ENCODE results near the gene MEIKIN.

Gene MEIKIN

DNA sequence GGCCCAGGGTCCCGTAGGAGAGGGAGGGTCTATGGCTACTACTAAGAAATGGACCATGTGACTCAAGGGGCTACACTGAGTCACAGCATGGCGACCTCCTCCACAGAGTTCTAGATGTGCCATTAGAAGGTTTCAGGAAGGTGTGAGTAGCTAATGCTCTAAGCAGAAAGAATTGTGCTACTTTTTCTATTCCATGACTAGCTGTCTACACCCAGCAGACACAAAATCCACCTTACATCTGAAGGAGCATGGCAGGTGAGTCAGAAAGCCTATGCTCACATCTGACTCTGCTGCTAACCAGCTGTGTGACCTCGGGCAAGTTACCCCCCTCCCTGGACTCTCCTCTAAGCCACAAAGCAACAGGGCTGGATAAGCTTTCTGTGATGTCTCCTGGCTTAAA lies 14.4 kb upstream of the MEIKIN start:
- Histone ChIP-seq H3K4me3 (IDR thresholded peaks at IDR 0.05; ENCODE audit: insufficient read depth, low read depth, low read length) (no peak overlapping the region), H4K20me1 (ENCODE audit: insufficient read depth) (no peaks in the 10 kb centered on the region), H3K36me3 (ENCODE audit: insufficient read depth) (no peaks in the 10 kb centered on the region), H3K27ac (no peak overlapping the region), H3K9ac (no peak overlapping the region), H3K4me2 (no peak overlapping the region), H3K4me1 (ENCODE audit: low read depth, poor library complexity, severe bottlenecking) (no peaks in the 10 kb centered on the region), H3K79me2 (ENCODE audit: insufficient read depth, low read depth) (no peaks in the 10 kb centered on the region), H2AFZ (ENCODE audit: low read depth) (no peak overlapping the region), H3K27me3 (ENCODE audit: insufficient read depth, low read depth) (no peaks in the 10 kb centered on the region)
- TF ChIP-seq, protein P1, sequence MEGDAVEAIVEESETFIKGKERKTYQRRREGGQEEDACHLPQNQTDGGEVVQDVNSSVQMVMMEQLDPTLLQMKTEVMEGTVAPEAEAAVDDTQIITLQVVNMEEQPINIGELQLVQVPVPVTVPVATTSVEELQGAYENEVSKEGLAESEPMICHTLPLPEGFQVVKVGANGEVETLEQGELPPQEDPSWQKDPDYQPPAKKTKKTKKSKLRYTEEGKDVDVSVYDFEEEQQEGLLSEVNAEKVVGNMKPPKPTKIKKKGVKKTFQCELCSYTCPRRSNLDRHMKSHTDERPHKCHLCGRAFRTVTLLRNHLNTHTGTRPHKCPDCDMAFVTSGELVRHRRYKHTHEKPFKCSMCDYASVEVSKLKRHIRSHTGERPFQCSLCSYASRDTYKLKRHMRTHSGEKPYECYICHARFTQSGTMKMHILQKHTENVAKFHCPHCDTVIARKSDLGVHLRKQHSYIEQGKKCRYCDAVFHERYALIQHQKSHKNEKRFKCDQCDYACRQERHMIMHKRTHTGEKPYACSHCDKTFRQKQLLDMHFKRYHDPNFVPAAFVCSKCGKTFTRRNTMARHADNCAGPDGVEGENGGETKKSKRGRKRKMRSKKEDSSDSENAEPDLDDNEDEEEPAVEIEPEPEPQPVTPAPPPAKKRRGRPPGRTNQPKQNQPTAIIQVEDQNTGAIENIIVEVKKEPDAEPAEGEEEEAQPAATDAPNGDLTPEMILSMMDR (conservative IDR thresholded peaks at IDR 0.05; ENCODE audit: low read depth, low read length), result no peak

DNA sequence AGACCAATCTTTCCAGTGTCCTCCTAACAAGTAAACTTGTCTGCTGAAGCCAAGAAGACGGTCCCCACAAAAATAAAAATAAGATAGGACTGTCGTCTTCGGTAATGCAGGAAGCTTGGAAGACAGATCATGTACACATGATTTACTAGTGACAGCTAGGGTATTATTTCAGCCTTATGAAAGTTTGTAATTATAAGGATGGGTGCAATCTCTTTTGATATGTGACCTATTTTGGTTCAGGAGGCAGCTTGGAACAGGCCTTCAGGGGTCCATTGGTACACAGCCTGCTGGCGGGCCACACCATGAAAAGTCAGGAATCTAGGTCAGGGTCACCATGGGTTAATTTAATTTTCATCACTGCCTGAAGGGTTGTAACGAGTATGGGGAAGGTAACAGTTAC lies 13.7 kb upstream of the MEIKIN start:
- Histone ChIP-seq H3K9ac (no peak overlapping the region), H3K27ac (no peak overlapping the region), H3K79me2 (ENCODE audit: insufficient read depth, low read depth) (no peaks in the 10 kb centered on the region), H3K27me3 (ENCODE audit: insufficient read depth, low read depth) (no peaks in the 10 kb centered on the region), H3K36me3 (ENCODE audit: insufficient read depth) (no peaks in the 10 kb centered on the region), H3K4me1 (ENCODE audit: low read depth, poor library complexity, severe bottlenecking) (no peaks in the 10 kb centered on the region), H2AFZ (ENCODE audit: low read depth) (no peak overlapping the region), H4K20me1 (ENCODE audit: insufficient read depth) (no peaks in the 10 kb centered on the region), H3K4me3 (IDR thresholded peaks at IDR 0.05; ENCODE audit: insufficient read depth, low read depth, low read length) (no peak overlapping the region), H3K4me2 (no peak overlapping the region)
- TF ChIP-seq, protein P1 (conservative IDR thresholded peaks at IDR 0.05; ENCODE audit: low read depth, low read length), result no peak

DNA sequence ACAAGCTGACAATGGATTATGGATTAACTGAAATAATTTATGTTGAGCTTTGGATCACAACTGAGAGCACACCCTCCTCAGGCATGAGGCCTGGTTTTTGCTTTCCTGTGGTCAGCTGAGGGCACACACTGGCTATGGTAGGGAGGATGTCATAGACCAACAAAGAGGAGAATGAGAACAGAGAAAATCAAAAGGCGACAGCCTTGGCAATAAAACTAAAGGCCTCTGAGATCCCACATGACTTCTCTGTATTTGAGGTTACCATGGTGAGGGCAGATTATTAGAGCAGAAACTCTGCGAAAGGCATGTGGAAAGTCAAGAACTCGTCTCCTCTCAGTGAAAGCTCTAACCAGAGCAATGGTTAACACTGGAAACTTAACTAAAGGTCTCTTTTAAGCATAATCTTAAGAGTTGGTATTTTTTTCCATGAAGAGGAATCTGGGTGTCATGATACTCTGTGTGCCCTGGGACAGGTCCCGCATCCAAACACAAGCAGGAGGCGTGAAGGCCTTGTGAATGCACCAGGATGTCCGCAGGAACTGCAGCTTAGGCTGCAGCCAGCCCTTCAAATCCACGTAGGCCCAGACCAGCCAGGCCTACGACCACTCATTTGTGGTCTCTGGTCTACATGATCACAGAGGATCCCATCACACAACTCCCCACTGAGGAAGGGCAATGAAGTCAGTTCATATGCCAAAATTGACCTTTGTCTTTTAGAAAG lies 12.4 kb upstream of the MEIKIN start:
- H3K79me2 ChIP-seq (ENCODE audit: insufficient read depth, low read depth), result no peaks in the 10 kb centered on the region
- no peaks in the 10 kb centered on the region for H3K36me3 ChIP-seq (ENCODE audit: insufficient read depth)
- H3K27ac ChIP-seq, result no peak overlapping the region
- no peak overlapping the region for H3K4me2 ChIP-seq
- H3K4me3 ChIP-seq (IDR thresholded peaks at IDR 0.05; ENCODE audit: insufficient read depth, low read depth, low read length), result no peak overlapping the region
- no peaks in the 10 kb centered on the region for H4K20me1 ChIP-seq (ENCODE audit: insufficient read depth)
- no peak overlapping the region for H3K9ac ChIP-seq
- no peak overlapping the region for H2AFZ ChIP-seq (ENCODE audit: low read depth)
- H3K4me1 ChIP-seq (ENCODE audit: low read depth, poor library complexity, severe bottlenecking), result no peaks in the 10 kb centered on the region
- H3K27me3 ChIP-seq (ENCODE audit: insufficient read depth, low read depth), result no peaks in the 10 kb centered on the region
- TF ChIP-seq, protein P1 (conservative IDR thresholded peaks at IDR 0.05; ENCODE audit: low read depth, low read length), result no peak

DNA sequence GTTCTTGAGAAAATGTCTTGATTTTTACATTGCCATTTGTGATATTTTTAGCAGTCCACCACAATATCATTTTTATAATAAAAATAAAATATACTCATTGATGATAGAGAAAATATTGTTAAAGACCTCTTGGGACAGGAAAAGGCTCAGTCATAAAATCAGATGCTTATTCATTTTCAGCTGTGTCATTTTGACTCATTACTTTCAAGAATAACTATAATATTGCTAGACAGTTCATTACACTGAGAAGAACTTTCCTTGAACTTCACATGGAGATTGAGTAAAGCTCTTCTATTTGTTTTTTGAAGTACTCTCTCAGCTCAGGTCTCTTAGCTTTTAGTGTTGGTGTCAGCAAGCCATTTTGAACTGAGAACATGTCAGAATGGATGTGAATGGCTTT lies 8.5 kb upstream of the MEIKIN start:
- Histone ChIP-seq H3K4me1 (ENCODE audit: low read depth, poor library complexity, severe bottlenecking) (no peaks in the 10 kb centered on the region), H3K9ac (no peak overlapping the region), H3K79me2 (ENCODE audit: insufficient read depth, low read depth) (no peaks in the 10 kb centered on the region), H3K36me3 (ENCODE audit: insufficient read depth) (no peaks in the 10 kb centered on the region), H4K20me1 (ENCODE audit: insufficient read depth) (no peaks in the 10 kb centered on the region), H3K27me3 (ENCODE audit: insufficient read depth, low read depth) (no peaks in the 10 kb centered on the region), H2AFZ (ENCODE audit: low read depth) (no peak overlapping the region), H3K4me3 (IDR thresholded peaks at IDR 0.05; ENCODE audit: insufficient read depth, low read depth, low read length) (no peak overlapping the region), H3K4me2 (no peak overlapping the region), H3K27ac (no peak overlapping the region)
- TF ChIP-seq, protein P1 (conservative IDR thresholded peaks at IDR 0.05; ENCODE audit: low read depth, low read length), result no peak
